Thyroid gland (tissue), 4 donors: Measurements from ENCODE around the gene VSTM4.

Experiments used
- POLR2A ChIP-seq, 2 donors: fragments of 450-650 bp; IDR thresholded peaks; one replicate each; pipeline ENCODE4 v1.6.1; 2017; ENCODE audit warnings: antibody characterized with exemption in 2 of 2, mild to moderate bottlenecking in 2 of 2, moderate library complexity in 1 of 2
- TF ChIP-seq, protein P1 (sequence below), 6 experiments: fragments of 200-600 bp in 3 of 6; fragments of 450-650 bp in 3 of 6; sonication (generic) in 3 of 6; IDR thresholded peaks; one replicate each; pipeline ENCODE4 v1.5.1; 2016 to 2019; ENCODE audit warnings: antibody characterized with exemption in 6 of 6, mild to moderate bottlenecking in 2 of 6, inconsistent platforms in 1 of 6, moderate library complexity in 1 of 6

GRCh38 chr10:49070701-49071100 lies 44.6 kb downstream of the VSTM4 start:
- TF ChIP-seq, protein P1, sequence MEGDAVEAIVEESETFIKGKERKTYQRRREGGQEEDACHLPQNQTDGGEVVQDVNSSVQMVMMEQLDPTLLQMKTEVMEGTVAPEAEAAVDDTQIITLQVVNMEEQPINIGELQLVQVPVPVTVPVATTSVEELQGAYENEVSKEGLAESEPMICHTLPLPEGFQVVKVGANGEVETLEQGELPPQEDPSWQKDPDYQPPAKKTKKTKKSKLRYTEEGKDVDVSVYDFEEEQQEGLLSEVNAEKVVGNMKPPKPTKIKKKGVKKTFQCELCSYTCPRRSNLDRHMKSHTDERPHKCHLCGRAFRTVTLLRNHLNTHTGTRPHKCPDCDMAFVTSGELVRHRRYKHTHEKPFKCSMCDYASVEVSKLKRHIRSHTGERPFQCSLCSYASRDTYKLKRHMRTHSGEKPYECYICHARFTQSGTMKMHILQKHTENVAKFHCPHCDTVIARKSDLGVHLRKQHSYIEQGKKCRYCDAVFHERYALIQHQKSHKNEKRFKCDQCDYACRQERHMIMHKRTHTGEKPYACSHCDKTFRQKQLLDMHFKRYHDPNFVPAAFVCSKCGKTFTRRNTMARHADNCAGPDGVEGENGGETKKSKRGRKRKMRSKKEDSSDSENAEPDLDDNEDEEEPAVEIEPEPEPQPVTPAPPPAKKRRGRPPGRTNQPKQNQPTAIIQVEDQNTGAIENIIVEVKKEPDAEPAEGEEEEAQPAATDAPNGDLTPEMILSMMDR (IDR thresholded peaks at IDR 0.05), result no peak
- no peak for TF ChIP-seq POLR2A (IDR thresholded peaks at IDR 0.05)
